ENCODE data around the gene FARP2.

The FARP2 gene

DNA sequence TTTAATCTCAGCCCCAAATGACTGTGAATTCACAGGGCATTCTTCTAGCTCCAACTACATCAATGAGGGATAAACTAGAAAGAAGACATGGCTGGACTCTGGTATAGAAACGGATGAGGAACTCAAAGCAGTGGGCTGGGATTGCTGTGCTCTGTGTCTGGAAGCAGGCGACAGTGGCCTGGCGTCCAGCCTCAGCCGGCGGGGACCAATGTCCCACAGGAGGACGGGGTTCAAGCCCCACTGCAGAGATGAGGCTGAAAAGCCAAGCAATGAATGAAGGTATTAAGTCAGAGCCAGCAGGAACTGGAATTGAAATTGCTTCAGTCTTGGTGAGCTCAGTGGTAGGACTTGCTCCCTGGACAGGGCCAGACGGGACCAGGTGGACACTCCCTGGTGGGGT, 178.2 kb downstream of the FARP2 start:
- no peak for DNase-seq (ENCODE audit: low read depth)

DNA sequence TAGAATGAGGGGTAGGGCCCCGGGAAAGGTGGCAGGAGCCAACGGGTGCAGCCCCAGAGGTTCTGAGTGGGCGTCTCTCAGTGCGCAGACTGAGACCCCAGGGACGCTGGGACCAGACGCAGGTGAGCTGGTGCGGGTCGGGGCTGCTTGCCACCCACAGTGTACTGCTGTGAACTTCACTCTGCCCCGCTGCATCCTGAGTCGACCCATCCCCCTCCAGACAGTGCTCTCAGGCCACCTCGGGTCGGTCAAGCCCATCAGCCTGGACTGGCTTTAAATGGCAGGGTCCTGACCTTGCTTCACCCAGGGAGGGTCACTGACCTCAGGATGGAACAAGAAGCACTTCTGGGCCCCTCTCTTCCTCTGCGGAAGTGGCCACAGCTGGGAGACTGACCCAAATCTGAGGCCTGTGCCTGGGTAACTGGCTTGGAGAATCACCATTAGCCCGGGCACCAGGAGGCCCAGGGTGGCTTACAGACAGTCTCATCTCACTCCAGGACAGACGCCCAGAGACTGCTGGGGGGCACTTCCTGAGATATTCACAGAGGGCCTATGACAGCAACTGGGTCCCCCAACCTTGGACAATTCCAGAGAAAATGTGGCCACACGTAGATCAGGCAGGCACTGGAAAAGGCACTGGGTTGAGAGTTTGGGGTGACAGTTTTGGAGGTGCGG, 178.8 kb downstream of the FARP2 start:
- no peak for DNase-seq (ENCODE audit: low read depth)

DNA sequence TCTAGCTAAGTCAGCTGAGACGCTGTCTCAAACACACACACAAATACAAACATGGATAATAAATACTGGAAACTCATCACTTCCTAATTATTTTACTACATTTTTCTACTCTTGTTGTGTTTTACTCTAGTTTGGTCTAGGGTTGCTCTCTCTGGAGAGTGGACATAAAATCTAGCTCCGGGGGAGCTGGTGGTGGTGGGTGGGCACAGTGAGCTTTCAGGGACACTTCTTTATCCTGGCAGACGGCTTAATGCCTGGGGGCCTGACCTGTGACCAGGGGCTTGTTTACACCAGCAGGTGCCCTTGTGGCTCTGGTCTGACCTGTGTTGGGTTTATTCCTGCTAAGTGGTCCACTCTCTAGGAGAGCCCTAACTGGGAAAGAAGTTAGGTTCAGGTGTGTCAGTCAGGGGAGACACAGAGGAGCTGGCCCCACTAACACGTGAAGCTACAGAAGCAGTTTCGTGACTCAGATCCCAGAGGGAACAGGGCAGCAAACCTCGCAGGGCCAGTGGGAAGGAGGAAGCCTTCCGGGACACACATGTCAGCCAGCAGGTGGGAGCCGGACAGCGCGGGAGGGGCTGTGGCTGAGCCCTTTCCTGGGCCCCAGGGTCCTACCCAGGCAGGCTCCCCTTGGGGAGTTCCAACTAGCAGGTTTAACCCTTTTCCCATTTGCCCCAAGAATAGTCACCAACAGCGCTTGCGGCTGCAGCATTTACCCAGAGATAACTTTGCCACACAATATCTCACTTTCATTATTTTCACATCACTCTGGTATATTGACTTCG, 180.0 kb downstream of the FARP2 start:
- no peak for DNase-seq (ENCODE audit: low read depth)

DNA sequence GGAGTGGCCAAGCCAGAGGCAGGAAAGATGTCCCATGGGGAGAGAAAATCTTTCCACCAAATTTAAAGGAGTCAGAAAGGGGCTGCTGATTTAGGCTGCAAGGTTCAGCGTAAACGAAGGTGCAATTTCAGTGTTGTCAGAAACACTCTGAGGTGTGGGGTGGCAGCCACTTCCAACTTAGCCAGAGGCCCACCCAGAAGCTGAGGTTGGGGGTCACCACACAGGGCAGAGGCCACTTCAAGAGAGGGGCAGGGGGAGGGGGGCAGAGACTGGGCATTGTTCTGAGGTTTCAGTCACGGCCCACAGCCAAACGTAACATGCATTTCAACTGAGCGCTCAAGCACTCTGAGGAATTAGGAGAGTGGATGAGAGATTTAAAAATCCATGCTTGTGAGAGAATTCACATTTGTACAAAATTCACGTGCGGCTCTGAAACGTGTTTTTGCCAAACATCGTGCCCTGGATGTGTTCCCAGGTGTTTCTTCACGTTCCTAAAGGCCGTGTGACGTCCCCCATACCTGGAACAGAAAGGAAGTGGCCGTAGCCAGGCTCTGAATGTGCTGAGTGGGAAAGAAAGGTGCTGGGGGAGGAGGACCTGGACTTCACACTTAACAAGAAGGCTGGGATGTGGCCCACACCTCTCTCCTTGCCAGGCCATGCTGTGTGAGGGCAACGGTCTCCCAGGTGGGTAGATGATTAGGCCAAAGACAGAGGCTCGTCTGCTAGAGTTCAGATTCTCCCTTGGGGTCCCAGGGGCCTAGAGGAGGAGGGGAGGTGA, 182.9 kb downstream of the FARP2 start:
- no peak for DNase-seq (ENCODE audit: low read depth)

DNA sequence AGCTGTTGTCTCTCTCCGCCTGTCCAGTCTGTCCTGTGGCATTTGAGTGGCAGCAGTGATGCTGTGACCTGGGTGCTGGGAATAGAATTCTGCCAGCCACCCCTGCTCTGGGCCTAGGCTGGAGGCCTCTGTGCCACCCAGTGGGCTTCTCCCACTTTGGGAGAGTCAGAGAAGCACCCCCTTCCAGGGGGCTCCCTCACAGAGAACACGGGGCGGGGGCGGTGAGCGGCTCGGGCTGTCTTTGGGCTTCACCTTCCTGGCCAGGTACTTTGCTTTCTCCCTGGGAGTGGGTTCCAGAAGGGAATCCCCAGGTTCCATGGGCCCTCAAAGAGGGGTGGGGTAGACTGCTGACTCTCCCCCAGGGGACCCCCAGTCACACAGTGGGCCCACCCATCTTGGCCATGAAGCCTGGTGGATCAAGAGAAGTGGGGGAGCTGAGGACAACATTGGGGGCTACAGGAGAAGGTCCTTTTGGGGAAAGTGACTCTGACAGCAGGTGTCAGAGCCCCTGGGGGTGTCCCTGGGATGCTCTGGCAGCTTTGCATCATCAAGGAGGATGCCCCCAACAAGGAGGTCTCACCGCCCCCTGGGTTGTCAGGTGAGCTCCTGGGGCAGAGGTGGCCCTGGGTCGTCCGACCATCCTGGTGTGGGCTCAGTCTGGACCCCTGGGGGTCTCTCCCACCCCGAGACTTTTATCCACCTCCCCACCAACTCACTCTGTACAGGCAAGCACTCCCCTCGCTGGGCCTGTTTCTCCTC, 183.7 kb downstream of the FARP2 start:
- DNase-seq (ENCODE audit: low read depth) = no peak

DNA sequence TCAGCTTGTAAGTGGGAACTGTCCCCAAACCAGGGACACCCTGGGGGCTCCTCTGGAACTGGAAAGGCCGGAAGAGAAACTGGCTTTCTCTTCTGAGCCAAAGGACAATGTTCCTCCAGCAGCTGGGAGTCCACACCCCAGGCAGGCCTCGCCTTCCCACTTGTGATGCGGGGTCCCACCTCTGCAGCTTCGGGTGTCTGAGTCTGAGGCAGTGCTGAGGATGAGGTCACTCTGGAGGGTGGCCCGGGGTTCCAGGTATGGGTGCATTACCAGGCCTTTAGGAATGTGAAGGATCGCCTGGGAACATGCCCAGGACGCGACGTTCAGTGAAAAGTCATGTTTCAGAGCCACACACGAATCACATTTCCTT, 184.3 kb downstream of the FARP2 start:
- no peak for DNase-seq (ENCODE audit: low read depth)

DNA sequence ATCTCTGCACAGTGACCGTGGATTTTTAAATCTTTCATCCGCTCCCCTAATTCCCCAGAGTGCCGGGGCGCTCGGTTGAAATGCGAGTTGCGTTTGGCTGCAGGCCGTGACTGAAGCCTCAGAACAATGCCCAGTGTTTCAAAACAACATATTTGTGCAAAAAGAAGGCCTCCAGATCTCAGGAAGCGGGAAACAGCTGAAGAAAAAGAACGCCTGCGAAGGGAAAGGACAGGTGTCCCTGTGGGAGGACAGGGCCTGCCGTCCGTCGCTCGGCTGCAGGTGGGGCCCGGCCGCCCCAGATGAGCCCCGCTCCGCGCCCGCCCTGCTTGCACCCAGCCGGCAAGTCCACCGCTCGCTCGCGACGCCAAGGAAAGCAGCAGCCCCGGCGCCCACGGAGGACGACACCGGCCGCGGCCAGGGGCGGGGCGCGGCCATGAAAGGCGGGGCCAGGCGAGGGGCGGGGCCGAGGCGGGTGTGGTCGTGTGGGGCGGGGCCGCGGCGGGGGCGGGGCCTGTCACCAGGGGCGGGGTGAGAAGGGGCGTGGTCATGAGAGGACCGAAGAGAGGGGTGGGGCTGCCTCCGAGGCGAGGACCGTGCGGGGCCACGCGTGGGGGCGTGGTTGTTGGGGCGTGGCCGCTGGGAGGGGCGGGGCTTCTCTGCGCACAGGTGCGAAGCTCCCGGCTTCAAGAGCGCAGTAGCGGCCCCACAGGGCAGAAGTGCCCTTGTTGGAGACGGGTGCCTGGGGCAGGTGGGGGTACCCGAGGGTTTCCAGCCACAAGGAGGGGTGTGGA, 184.9 kb downstream of the FARP2 start:
- DNase-seq (ENCODE audit: low read depth) = no peak

DNA sequence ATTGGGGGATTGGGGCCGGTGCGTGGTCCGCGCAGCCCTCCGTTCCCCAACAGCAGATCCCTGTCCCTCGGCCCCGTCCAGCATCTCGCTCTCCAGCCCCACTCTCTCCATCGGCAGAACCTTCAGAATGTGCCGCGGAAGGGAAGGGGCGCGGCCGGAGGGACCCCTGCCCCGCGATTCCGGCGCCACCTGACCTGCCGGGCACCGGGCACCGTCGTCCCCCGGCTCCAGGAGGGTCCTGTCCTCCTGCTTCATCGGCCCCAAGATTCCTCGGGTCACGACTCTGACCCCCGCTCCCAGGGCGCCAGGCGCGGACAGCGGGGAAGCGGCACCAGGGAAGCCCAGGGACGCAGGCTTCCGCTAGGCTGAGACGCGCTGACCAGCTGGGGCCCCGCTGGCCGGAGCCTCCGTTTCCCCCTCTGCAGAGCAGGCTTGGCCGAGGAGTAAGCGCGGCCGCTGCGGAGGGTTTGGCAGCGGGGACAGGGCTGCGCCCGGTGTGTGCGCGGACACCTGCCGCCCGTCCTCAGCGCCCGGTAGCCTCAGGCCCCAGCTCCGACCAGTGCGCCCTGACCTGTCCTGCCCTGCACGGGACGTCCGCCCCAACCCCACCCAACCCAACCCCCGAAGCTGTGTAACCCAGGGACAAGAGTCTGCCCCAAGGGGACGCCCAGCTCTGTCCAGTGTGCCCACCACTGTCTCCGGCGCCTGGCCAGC, 185.6 kb downstream of the FARP2 start:
- DNase-seq (ENCODE audit: low read depth) = no peak

DNA sequence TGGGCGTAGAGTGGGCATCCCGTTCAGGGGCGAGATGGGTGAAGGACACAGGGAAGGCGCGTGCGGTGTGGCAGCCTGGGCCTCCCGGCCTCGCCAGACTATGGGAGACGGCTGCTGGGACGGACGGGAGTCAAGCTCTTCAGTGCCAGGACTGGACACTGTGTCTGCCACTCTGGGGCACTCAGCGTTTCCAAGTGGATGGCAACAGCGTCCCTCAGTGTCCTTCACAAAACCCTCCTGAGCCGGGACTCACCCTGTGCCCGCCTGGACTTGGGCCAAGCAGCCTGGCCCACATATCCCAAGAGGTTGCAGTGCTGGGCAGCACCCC, 186.2 kb downstream of the FARP2 start:
- no peak for DNase-seq (ENCODE audit: low read depth)

Measured in HS-27A (cell line).